AG04449 (cell line): ENCODE results near the gene TNPO1.

ENCODE experiments used
- CTCF ChIA-PET: fragments of 350-600 bp; formaldehyde crosslinking; extraction: SDS; loops from one replicate; lab custom pipeline; 2021; ENCODE audit warnings: antibody characterized with exemption; lab: Yijun Ruan, JAX
- POLR2A ChIA-PET: fragments of 400-600, 350-600 bp; formaldehyde crosslinking; extraction: SDS; loops from one replicate; lab custom pipeline; 2020; ENCODE audit warnings: antibody characterized with exemption, inconsistent platforms; lab: Yijun Ruan, JAX
- DNase-seq: peaks from one replicate; pipeline ENCODE4 v3.0.0-alpha.2; 2010; ENCODE audit warnings: low read depth, low spot score
- H3K4me3 ChIP-seq: 2 replicates; pipeline ENCODE4 v1.5.1; 2011; ENCODE audit warnings: low read depth, mild to moderate bottlenecking, control low read depth, low read length
- CTCF ChIP-seq: IDR thresholded peaks from one replicate; pipeline ENCODE4 v1.5.1; 2011; ENCODE audit warnings: mild to moderate bottlenecking, moderate library complexity, low read length, control low read depth, inconsistent platforms; ENCODE audit not compliant: insufficient read depth; ENCODE audit errors: missing control alignments

TNPO1 gene

GRCh38 chr5:72956324-72957140 lies 140.1 kb downstream of the TNPO1 start:
- ChIA-PET POLR2A (interaction anchor here (0.5 to 1.0 kb wide), 2 partner anchors 44 to 487 kb away, joined by 3 read pairs; no protein-coding TSS in a partner anchor), CTCF (interaction anchor here (0.6 to 2.8 kb wide), 17 partner anchors 9 to 260 kb away, joined by 3 to 19 read pairs (median 3); no protein-coding TSS in a partner anchor)
- TF ChIP-seq CTCF = no peak
- H3K4me3 ChIP-seq = peak overlapping the region; percentile 70
- DNase-seq = no peak

GRCh38 chr5:72957337-72957736 lies 140.9 kb downstream of the TNPO1 start:
- H3K4me3 ChIP-seq = peak overlapping the region; percentile 70
- CTCF ChIA-PET = interaction anchor here (1.1 to 2.8 kb wide), 6 partner anchors 8 to 259 kb away, joined by 3 to 19 read pairs (median 5); no protein-coding TSS in a partner anchor
- POLR2A ChIA-PET = no interaction called here
- TF ChIP-seq CTCF = no peak
- no peak for DNase-seq

- ChIA-PET CTCF (interaction anchor here (1.6 to 2.1 kb wide), 2 partner anchors 9 to 257 kb away, joined by 6 to 8 read pairs; no protein-coding TSS in a partner anchor), POLR2A (no interaction called here)
- H3K4me3 ChIP-seq = no peak overlapping the region
- DNase-seq = no peak
- no peak for TF ChIP-seq CTCF
These were observed 142.8 kb downstream of the TNPO1 start for GRCh38 chr5:72959257-72959656.
